Measurements from ENCODE around the gene NLRP4.

DNA sequence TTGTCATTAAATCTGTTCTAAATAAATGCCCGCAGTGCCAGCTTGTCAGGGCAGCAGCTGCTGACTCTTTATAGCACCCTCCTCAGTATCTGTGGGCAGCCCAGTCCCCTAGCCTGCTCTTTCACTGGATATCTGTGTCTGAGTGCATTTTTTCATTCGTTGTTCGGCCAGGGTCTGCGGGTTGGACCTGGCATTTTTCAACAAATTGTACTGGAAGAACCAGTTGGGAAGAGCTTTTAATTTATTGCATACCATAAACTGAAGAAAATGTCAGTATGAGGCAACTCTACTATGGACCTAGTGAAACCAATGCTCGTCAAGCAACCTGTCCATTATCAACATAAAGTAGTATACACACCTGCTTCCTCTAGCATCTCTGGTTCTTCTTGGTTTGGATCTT lies 87.2 kb downstream of the NLRP4 start:
- TF ChIP-seq, protein P1, sequence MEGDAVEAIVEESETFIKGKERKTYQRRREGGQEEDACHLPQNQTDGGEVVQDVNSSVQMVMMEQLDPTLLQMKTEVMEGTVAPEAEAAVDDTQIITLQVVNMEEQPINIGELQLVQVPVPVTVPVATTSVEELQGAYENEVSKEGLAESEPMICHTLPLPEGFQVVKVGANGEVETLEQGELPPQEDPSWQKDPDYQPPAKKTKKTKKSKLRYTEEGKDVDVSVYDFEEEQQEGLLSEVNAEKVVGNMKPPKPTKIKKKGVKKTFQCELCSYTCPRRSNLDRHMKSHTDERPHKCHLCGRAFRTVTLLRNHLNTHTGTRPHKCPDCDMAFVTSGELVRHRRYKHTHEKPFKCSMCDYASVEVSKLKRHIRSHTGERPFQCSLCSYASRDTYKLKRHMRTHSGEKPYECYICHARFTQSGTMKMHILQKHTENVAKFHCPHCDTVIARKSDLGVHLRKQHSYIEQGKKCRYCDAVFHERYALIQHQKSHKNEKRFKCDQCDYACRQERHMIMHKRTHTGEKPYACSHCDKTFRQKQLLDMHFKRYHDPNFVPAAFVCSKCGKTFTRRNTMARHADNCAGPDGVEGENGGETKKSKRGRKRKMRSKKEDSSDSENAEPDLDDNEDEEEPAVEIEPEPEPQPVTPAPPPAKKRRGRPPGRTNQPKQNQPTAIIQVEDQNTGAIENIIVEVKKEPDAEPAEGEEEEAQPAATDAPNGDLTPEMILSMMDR (conservative IDR thresholded peaks at IDR 0.05; ENCODE audit: low read length): no peak
- TF ChIP-seq EZH2phosphoT487 (IDR thresholded peaks at IDR 0.05; ENCODE audit: borderline replicate concordance, low read depth, low read length): no peak

Measured in OCI-LY7 (cell line).